HG03457 (cell line): ENCODE data around the gene POFUT2.
"Not testable (repeated sequence)": the region's sequence is repeated elsewhere in the genome, so short reads cannot be mapped to it uniquely, and the experiment has no call there.

ENCODE experiments used
- ATAC-seq: cut with Tn5 transposase; IDR thresholded peaks from one replicate; pipeline ENCODE4 v1.9.1; 2021; ENCODE audit warnings: moderate number of reproducible peaks; ENCODE audit not compliant: unreplicated experiment

Gene POFUT2

DNA sequence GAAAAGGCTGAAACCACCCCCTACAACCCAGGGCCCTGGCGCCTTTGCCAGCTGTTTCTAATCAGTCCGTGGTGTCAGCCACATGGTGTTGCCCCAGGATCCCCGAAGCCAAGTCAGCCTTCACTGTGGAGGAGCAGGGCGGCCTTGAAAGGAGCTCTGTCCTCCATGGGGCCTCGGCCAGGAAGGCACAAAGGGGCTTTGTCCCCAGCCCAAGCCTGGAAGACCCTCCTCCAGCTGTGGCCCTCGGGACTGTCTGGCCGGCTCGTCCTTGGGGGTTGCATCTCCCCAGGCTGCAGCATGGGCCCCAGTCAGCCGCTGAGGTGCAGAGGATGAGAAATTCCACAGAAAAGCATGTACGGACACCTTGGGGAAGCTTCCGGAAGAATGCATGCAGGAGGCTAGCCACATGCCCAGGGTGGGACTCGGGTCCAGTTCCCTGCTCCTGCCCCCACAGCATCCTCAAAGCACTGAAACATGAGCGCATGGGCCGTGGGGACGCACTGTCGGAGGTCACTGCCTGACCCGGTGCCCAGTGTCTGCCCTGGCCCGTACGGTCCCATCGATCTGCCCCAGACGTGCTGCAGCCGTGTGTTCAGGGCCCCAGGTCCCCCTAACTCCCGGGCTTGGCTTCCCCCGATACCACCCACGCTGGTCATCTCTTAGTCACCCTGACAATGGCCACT lies 38.6 kb upstream of the POFUT2 start:
- ATAC-seq: no peak

DNA sequence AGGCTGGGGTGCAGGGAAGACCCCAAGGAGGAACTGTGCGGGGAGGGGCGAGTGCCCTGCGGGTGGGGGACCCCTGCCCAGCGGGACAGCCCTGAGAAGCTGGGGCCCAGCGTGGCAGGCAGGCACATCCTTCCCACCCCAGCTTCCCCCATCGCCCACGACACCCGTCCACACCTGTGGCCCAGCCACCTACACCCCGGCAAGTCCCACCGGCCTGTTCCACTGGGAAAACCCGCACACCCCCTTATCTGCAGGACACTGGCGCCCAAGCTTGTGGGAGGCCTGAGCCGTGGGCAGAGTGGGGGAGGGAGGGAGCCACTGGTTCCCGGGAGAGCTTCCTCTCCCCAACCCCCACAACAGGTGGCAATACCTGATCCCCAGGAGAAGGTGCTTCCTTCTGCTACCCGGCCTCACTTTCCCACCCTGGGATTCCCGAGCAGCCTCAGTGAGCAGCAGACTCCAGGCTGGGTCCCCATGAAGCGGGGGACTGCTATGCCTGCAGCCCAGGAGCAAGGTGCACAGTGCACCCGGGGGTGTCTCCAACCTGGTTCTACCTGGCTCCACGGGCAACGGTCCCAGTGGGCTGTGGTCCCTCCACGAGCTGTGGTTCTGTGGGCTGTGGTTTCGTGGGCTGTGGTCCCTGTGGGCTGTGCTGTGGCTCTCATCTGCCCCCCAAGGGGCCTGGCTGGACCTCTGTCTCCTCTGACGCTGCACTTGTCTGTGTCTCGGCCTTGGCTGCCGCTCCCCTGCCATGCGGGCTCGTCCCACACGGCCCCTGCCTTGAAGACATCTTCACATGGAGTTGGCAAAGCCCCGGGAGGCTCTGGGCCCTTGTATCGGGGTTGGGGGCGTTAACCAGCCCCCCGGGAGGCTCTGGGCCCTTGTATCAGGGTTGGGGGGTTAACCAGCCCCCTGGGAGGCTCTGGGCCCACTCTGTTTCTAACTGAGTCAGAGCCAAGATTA lies 37.8 kb upstream of the POFUT2 start:
- no peak for ATAC-seq

DNA sequence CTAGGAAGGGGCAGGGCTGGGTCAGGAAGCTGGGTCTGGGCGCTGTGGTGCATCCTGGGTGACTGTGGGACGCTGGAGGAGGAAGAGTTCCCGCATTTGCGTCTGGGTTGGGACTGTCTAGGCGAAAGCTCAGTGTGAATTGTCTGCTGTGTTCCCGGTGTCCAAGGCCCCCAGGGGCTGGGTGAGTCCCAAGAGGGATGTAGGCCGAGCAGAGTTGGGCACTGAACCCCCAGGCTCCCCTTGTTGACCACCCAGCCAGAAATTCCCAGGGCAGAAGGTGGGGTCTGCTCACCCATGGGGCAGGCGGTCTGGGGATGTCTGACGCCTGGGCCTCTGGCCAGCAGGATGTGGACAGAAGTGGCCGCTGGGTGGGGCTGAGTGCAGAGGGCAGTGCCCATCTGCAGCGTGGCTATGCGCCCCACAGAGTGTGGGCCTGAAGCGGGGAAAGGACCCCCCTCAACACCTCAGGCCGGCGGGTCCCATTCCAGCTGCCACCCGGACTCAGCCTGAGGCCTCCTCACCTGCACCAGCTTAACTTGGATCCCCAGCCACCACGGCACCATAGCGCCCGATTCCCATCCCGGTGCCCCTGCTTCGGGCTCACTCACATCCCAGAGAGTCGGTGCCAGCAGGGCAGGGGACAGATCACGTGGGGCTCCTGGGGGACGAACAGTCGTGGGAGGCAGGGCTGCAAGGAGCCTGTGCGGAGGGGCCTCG lies 37.0 kb upstream of the POFUT2 start:
- no peak for ATAC-seq

DNA sequence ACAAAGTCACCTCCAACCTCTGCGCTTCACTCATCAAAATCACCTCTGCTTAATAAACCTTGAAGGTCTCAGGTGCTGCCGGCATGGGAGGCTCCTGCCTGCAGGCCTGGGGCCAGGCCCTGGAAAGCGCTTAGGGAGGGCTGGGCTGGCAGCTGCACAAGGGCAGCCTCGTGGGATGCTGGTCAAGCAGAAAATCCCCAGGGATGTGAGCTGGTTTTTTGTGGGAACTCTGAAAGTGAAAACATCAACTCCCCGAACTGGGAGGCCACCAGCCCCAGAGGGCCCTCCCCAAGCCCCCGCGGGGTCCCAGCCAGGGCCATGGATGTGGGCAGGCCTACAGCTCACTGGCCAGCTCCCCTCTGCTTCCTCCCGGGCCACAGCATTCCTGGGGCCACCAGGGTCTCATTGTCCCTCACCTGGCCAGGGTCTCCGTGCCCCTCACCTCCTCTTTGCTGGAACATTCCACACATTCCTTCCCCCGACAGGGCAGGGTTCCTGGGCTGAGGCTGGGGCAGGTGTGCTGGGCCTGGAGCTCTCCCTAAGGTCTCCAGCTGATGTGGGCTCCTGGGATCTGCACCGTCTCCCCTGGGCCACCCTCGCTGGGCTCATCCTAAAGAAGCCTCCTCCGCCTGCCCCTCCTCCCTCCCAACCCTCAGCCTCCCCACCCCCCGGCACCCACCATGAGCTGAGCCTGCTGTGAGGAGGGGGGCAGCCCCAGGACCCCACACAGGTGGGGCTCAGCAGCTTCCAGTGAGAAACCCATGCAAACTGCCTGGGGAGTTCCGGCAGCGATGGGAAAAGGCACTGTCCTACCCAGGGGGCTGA lies 36.0 kb upstream of the POFUT2 start:
- no peak for ATAC-seq

DNA sequence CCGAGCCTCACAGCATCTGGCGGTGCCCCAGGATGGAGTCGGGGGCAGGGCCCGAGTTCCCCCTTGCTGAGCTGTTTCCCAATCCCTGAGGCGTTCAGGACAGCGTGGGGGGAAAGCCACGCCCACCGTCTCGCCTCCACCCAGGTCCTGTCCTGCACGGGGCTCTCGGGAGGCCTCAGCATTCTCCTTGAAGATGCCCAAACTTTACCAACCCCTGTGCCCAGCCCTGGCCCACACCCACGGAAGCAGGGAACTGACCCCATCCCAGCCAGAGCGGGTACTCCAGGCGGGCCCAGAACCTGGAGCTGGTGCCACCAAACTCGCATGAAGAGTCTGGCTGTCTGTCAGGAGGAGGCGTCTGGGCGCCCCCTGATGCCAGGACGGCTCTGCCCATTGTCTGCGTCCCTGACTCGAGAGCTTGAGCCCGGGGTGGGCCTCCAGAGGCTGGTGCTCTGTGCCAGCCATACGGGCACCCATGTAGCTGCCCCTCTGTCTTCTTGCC lies 35.3 kb upstream of the POFUT2 start:
- no peak for ATAC-seq

DNA sequence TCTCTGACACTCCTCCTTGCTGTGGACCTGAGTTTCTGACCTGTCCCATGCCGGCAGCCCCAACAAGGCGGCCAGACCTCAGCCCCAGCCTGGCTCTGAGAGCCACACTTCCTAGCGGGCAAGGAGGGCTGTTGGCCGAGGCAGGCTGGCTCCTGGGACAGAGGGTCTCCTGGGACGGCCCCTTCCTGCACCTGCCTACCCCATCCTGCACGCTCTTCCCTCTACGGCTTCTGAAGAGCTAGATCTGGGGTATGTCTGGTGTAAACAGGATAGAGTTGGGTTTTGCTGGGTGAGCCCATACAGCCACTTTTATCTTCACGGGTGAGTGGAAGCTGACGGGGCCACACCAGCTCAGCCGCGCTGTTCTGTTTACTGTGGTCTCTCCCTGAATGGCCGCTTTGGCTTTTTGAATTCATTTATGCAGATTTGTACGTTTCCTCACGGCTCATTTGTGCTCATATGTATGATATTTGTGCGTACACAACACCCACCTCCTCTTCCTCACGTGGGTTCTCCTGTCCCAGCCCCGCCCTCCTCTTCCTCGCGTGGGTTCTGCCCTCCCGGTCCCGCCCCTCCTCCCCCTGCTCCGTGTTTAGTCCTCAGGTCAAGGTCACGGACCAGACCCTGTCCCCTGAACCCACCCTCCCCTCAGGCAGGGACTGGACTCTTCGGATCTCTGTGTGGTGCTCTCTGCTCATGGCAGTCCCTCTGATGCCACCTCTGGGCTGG lies 34.7 kb upstream of the POFUT2 start:
- ATAC-seq: no peak

DNA sequence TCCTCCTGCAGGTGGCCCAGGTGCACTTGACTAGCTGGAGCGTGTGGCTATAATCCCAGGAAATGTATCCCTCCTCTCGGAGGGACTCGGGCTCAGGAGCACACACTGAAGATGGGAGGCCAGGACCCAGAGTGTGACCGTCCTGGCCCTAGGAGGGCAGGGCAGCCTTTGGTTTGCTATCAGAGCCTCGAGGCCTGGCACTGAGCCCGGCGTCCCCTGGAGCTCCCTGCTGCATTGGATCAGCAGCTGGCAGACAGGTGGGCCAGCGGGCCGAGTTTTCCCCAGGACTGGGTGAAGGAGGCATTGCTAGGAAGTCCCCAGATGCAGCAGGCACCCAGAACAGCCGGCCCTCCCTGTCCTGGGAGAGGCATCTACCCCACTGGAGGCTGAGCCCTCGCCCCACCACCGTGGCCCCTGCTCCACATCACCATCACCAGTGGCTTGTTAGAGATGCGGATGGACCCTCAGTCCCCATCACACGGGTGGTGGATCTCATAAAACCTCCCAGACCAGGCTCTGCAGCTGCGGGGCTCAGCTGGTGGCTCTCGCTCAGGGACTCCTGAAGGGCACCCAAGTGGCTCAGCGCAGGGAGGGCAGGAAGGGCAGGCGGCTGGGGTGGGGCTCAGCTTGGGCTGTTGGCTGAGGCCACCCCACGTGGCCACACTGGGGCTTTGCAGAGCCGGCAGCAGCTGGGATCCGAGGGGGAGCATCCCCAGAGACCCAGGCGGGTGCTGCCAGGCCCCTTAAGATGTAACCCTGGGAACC lies 32.7 kb upstream of the POFUT2 start:
- no peak for ATAC-seq

DNA sequence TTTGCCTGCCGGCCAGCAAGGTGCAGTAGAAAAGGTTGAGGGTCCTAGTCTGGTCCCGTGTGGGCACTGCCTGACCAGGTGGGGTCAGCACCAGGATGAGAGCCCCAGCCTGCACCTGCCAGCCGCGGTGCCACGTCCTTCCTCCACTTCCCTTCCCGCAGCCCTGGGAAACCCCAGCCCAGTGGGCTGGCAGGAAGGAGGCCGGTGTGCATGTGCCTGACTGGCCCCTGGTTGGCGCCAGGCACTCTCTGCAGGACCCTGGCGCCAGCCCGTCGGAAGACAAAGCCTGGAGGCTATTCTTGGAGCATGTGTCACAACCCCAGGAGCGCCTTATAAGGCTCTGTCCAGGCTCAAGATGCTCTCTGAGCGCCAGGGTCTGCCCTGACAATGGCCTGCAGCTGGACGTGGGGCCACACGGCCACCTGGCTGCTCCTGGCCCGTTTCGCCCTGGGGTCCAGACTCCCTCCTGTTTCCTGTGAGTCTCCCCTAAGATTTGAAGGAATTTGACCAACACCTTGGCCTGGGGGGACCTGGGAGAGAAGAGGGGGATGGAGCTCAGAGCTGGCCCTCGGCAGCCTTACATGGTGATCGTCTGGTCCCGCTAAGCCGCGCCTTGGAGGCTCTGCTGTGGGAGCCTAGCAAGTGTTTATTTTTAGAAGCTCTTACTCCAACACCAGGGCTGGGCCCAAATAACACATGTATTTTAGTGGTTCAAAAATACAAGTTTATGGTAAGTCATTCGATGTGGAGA lies 31.9 kb upstream of the POFUT2 start:
- no peak for ATAC-seq

DNA sequence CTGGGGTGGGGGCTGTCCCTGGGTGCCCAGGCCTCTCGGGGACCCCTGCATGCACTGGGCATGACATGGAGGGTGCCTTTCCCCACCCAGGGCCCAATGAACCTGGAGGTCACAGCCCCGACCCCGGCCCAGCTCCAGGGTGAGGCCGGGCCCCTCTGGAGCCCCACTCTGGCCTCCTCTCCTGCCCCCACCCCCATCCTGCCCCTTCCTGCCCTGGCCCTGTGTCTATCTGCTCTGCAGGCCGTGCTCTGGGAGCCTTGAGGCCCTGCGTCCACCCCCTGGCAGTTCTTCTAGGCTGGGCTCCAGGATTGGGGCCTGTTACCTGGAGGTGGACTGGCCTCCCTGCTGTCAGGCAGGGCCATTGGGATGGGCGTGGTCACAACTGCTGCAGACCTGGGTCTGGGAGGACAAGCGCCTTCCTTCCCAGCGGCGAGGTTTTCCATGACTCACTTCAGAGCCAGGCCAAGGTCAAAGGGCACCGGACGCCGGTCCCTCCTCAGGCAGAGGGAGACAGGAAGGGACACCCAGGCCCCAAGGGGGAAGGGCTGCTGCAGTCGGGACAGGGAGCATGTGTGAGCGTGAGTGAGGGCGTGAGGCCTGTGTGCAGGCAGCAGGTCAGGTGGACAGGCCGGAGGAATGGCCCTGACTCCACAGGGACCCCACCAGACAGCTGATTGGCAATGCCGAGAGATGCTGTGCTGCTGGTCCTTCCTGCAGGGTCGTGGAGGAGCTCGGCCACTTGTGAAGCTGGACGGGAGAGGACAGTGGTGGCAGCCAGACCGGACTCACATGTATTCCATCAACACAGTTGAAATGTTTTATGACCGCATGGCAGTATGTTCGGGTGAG lies 31.1 kb upstream of the POFUT2 start:
- ATAC-seq: no peak

DNA sequence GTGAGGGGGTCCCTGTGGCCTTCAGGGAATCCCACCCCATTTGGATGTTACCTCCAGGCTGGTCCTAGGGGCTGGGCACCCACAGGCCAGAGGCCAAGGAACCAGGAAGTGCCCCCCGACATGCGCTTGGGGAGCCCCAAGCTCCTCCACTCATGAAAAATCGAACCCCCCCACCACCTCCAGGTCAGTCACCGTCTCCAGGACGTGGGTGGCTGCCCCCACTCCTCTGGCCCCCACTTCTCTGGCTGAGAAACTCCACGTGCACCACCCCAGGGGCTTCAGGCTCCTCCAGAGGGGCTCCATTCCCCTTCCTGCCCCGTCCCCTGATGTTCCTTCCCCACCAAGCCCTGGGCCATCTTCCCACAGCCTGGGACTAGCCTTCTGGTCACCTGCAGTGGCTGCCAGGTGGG lies 30.5 kb upstream of the POFUT2 start:
- no peak for ATAC-seq

DNA sequence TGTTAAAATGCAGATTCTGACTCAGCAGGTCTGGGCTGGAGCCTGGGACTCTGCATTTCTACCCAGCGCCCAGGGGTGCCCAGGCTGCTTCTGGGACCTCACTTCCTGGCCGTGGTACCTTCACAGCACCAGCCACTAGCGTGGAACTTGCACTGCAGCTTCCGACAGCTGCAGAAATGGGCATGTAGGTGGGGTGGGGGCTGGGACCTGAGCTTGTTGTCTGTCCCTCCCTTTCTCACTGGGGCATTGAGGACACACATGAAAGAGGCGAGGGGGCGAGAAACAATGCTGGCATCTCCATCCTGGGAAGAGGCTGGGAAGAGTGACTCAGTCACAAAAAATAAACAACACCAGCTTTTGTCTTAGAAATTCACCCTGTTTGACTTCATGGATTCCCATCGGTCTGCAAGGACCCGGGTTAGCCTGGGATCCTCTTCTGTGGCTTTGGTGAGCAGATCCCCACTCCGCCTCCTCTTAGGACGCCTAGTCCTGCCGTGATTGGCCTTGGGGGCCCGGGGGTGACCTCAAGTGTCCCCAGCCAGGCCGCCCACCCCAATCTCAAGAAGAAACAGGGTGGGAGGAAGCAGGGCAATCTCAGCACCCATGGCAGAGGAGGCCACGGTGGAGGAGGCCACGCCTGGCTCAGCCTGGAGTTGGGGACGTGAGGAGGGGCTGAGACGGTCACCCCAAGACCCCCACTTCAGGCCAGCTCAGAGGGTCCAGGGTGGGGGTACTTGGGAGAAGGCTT lies 29.9 kb upstream of the POFUT2 start:
- ATAC-seq: no peak

DNA sequence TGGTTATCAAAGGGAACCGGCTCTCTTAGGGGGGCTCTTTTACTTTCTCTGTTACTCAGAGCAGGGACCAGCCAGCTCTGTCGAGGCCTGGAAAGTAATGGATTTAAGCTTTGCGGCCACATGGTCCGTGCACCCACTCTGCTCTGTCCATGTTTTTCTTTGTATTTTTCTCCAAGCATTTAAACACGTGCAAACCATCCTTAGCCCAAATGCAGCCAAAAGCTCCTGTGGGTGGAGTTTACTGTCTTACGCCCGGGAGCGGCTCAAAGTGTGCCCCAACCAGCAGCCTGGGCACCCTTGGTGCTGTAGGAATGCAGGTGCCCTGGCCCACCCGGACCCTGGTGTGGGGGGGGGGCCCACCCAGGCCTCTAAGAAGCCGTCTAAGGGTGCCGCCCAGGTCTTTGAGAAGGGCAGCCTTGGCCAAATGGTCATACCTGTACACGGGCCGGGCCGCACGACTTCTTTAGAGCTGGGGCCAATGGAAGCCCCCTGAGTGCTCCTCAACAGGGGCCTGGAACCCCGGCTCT lies 29.2 kb upstream of the POFUT2 start:
- ATAC-seq: no peak

DNA sequence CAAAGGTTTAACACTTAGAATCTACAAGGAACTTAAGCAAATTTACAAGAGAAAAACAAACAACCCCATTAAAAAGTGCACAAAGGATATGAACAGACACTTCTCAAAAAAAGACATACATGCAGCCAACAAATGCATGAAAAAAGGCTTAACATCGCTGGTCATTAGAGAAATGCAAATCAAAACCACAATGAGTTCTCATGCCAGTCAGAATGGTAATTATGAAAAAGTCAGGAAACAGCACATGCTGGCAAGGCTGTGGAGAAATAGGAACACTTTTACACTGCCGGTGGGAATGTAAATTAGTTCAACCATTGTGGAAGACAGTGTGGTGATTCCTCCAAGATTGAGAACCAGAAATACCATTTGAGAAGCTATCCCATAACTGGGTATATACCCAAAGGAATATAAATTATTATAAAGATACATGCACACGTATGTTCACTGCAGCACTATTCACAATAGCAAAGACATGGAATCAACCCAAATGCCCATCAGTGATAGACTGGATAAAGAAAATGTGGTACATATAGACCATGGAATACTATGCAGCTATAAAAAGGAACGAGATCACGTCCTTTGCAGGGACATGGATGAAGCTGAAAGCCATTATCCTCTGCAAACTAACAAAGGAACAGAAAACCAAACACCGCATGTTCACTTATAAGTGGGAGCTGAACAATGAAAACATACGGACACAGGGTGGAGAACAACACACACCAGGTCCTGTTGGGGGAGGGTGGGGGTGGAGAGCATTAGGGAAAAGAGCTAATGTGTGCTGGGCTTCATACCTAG lies 28.2 kb upstream of the POFUT2 start:
- ATAC-seq: not testable (repeated sequence)

DNA sequence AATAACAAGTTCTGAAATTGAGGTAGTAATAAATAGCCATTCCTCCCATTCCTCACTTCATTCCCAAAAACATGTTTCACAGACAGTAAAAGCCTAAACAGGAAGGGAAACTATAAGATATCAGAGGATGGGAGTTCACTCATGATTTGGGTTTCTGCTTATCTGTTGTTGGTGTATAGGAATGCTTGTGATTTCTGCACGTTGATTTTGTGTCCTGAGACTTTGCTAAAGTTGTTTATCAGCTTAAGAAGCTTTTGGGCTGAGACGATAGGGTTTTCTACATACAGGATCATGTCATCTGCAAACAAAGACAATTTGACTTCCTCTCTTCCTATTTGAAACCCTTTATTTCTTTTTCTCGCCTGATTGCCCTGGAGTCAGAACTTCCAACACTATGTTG lies 26.0 kb upstream of the POFUT2 start:
- no peak for ATAC-seq

DNA sequence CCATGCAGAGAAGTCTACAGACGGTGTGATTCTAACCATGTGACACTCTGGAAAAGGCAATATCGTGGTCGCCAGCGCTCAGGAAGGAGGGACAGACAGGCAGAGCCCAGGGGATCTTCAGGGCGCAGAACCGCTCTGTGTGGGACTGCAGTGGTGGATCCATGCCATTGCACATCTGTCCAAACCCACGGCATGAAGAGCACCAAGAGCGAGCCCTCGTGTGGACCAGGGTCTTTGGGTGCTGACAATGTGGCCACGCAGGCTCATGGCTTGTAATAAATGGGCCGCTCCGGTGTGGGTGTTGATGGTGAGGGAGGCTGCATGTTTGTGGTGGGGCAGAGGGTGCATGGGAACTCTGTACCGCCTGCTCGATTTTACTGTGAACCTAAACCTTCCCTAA lies 25.3 kb upstream of the POFUT2 start:
- no peak for ATAC-seq

DNA sequence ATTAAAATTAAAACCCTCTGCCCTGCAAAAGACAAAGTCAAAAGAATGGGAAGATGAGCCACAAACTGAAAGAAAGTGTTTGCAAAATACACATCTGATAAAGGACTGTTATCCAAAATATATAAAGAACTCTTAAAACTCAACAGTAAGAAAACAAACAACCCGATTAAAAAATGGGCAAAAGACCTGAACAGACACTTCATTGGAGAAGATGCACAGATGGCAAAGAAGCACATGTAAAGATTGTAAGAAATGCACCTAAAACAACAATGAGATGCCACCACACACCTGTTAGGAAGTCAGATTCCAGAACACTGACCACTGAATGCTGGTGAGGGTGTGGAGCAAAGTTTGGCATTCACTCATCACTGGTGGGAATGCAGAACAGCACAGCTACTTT lies 24.6 kb upstream of the POFUT2 start:
- ATAC-seq: no peak
